Activated CD4-positive, alpha-beta T cell treated with anti-CD3 and anti-CD28 coated beads for 36 hours (primary cell): ENCODE data around the gene ZMPSTE24. TPM values are rescaled to one million over a fixed set of nuclear protein-coding genes. Genes with fewer than 3 reads are reported as not detected.

Experiments
- ATAC-seq: fragments of 200-7000 bp; cut with Tn5 transposase; one replicate; pipeline ENCODE4 v1.10.0; 2021; ENCODE audit warnings: mild to moderate bottlenecking, moderate library complexity
- CTCF ChIA-PET: fragments of 350-600 bp; sonication (Branson Sonifier 250); formaldehyde crosslinking; loops from one replicate; lab custom pipeline; 2021; ENCODE audit warnings: antibody characterized with exemption; lab: Charles Lee
- POLR2A ChIA-PET: fragments of 350-600 bp; sonication (Branson Sonifier 250); formaldehyde crosslinking; loops from one replicate; lab custom pipeline; 2021; ENCODE audit warnings: antibody characterized with exemption, inconsistent platforms; lab: Charles Lee
- DNase-seq: peaks from one replicate; pipeline ENCODE4 v3.0.0-alpha.2; 2020
- H3K27ac Mint-ChIP-seq: one replicate; pipeline ENCODE4 v1.8.0; 2021; ENCODE audit warnings: mixed read lengths
- H3K27me3 Mint-ChIP-seq: one replicate; pipeline ENCODE4 v1.8.0; 2021; ENCODE audit warnings: mixed read lengths
- H3K36me3 Mint-ChIP-seq: one replicate; pipeline ENCODE4 v1.8.0; 2021; ENCODE audit warnings: low read depth, mixed read lengths
- H3K4me1 Mint-ChIP-seq: one replicate; pipeline ENCODE4 v1.8.0; 2021; ENCODE audit warnings: mixed read lengths
- H3K4me3 Mint-ChIP-seq: one replicate; pipeline ENCODE4 v1.8.0; 2021; ENCODE audit warnings: mild to moderate bottlenecking, moderate library complexity, mixed read lengths
- H3K9me3 Mint-ChIP-seq: one replicate; pipeline ENCODE4 v1.8.0; 2021; ENCODE audit warnings: low read depth, mixed read lengths
- intact Hi-C, 2 experiments: fragments of 100-400 bp; cut with DNase I in 1 of 2; cut with micrococcal nuclease in 1 of 2; formaldehyde crosslinking; loops; one replicate each; pipeline versions ENCODE4 v1.14.2 to v1.15.1; 2022 to 2024; cut with DNase I, micrococcal nuclease
- total RNA-seq, 2 experiments: library from RNA; stranded (reverse); gene quantifications; one replicate each; pipeline ENCODE4 v1.2.3, GENCODE V29; 2021

ZMPSTE24 gene
- total RNA-seq, 2 experiments from 2014 or later: 20.7 to 23.0 TPM

DNA sequence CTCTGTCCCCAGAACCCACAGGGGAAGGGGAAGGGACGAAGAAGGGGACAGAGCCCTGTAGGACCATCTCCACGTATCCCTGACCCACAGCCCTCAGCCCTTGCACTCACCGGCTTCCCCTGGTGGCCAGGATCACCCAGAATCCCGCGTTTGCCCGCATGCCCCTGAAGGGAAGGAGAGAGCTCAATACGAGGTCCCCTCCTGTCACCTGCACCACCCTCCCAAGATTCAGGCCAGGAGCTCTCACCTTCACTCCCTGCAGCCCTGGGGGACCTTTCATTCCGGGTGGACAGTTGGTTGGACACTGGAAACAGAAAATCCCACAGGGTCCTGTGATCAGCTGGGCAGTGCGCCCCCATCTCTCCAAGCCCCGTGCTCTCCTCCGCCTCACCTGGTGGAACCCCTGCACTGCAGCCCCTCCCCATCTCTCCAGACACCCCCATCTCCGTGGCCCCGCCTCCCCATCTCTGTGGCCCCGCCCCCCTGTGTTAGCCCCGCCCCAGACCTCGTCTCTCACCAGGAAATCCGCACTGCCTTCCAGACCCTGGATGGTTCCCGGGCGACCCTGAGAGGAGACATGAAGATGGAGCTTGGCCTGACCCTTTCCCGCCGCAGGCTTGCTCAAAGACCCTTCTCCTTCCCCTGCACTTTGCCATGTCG, 53.1 kb downstream of the ZMPSTE24 start:
- H3K36me3 Mint-ChIP-seq: no peaks in the 10 kb centered on the region
- no peak overlapping the region for H3K27ac Mint-ChIP-seq
- intact Hi-C loops: no loop called here
- ATAC-seq (no peak), DNase-seq (no peak)
- ChIA-PET POLR2A (no interaction called here), CTCF (interaction anchor here (0.7 to 1.4 kb wide), 5 partner anchors 27 to 168 kb away, joined by 3 to 4 read pairs (median 3); no protein-coding TSS in a partner anchor)
- peaks cover 2% of the 10 kb centered on the region for H3K27me3 Mint-ChIP-seq
- H3K9me3 Mint-ChIP-seq: no peaks in the 10 kb centered on the region
- H3K4me3 Mint-ChIP-seq: no peak overlapping the region
- peaks cover 25% of the 10 kb centered on the region for H3K4me1 Mint-ChIP-seq

- Mint-ChIP-seq H3K27ac (no peak overlapping the region), H3K4me3 (no peak overlapping the region), H3K4me1 (peaks cover 27% of the 10 kb centered on the region), H3K36me3 (no peaks in the 10 kb centered on the region), H3K9me3 (no peaks in the 10 kb centered on the region), H3K27me3 (peaks cover 2% of the 10 kb centered on the region)
- ATAC-seq (no peak), DNase-seq (no peak)
- intact Hi-C loops: no loop called here
- CTCF ChIA-PET: interaction anchor here (0.7 to 0.9 kb wide), 3 partner anchors 27 to 168 kb away, joined by 3 to 4 read pairs (median 3); no protein-coding TSS in a partner anchor
- POLR2A ChIA-PET: no interaction called here
These were observed 53.7 kb downstream of the ZMPSTE24 start for GRCh38 chr1:40311692-40312091.

DNA sequence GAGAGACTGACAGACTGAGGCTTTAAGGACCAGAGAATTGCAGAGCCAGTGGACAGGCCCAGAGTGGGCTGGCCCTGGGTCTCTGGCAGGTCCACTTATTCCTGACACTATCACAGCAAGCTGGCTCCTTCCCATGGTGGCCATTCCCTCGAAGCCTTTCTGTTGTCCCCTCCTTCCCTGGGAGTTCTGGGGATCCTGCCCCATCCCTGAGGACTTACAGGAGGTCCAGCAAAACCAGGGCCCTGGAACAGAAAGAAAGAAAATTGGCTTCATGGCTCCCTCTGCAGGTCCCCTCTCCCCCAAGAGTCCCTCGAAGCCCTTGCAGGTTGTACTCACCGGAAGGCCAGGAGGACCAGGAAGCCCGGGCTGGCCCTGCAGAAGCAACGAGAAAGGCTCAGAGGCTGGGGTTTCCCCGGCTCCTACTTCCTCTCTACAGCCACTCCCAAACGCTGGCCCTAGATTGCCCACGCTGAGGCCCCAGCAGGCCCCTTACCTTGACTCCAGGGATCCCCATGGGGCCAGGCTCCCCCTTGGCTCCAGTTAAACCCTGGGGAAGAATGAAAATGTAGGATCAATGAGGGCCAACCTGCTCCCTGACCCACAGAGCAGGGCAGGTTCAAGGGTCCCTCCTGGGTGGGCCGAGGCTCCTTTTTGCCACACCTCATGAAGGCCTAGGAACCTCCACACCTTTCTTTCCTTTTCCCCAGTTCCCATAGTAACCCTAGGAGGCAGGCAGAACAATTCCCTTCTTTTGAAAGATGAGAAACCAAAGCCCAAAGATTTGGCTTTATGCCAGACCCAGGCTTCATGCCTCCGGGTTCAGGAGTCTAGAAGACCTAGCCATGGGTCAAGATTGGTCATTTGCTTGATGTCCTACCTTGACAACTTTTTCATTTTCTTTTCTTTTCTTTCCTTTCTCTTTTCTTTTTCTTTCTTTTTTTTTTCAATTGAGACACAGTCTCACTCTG, 54.5 kb downstream of the ZMPSTE24 start:
- no peak for ATAC-seq
- POLR2A ChIA-PET: no interaction called here
- no peak overlapping the region for H3K4me3 Mint-ChIP-seq

GRCh38 chr1:40313329-40313957, 55.4 kb downstream of the ZMPSTE24 start:
- DNase-seq (no peak), ATAC-seq (no peak)
- CTCF ChIA-PET: interaction anchor here (1.4 to 5.8 kb wide), 4 partner anchors 23 to 161 kb away, joined by 3 to 61 read pairs (median 42); no protein-coding TSS in a partner anchor
- intact Hi-C loops: no loop called here
- peaks cover 11% of the 10 kb centered on the region for H3K27me3 Mint-ChIP-seq
- no peaks in the 10 kb centered on the region for H3K36me3 Mint-ChIP-seq
- H3K9me3 Mint-ChIP-seq: no peaks in the 10 kb centered on the region
- H3K4me1 Mint-ChIP-seq: peaks cover 35% of the 10 kb centered on the region
- no peak overlapping the region for H3K4me3 Mint-ChIP-seq
- POLR2A ChIA-PET: no interaction called here
- H3K27ac Mint-ChIP-seq: no peak overlapping the region

More for the DNA sequence above, 54.5 kb downstream of the ZMPSTE24 start:
- CTCF ChIA-PET: interaction anchor here (0.7 to 5.8 kb wide), 3 partner anchors 24 to 166 kb away, joined by 3 to 61 read pairs (median 52); no protein-coding TSS in a partner anchor
- Mint-ChIP-seq H3K36me3 (no peaks in the 10 kb centered on the region), H3K4me1 (peaks cover 28% of the 10 kb centered on the region), H3K9me3 (no peaks in the 10 kb centered on the region), H3K27ac (peak overlapping the region; percentile 19), H3K27me3 (peaks cover 6% of the 10 kb centered on the region)
- peak; percentile 49 for DNase-seq
- intact Hi-C loops: no loop called here

DNA sequence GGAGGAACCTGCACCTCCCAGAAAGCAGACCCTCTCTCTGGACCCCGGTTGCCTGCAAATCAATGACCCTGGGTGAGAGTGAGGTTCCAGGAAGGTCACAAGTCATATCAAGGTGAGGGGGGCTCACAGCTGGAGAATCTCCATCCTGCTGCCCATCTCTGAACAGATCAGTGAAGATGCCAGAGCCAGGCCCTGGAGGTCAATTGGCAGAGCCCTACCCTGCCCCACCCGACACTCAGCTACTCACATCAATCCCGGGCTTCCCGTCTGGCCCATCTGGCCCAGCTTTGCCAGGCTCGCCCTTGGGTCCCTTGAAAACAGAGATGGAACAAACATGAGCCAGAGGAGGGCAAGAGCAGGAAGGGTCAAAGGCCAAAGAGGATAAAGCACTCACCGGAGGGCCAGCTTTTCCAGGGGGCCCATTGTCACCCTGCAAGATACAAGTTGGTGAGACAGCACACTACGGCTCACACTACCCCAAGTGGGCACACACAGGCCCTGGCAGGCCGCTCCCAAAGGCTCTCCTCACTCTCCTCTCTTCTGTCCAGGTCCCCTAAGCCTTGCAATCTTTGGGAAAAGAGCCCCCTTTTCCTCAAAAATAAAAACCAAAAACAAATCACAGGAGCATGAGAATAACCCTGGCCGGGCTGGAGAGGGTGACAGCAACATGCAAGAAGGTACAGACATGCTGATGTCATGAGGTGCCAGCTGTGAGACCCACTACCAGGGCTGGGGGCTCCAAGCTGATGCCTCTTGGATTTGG, 56.1 kb downstream of the ZMPSTE24 start:
- peaks cover 14% of the 10 kb centered on the region for H3K27me3 Mint-ChIP-seq
- no peaks in the 10 kb centered on the region for H3K9me3 Mint-ChIP-seq
- CTCF ChIA-PET: interaction anchor here (0.6 to 5.8 kb wide), 23 partner anchors 10 to 599 kb away, joined by 3 to 61 read pairs (median 4); no protein-coding TSS in a partner anchor
- intact Hi-C loops: no loop called here
- H3K4me3 Mint-ChIP-seq: no peak overlapping the region
- DNase-seq (no peak), ATAC-seq (no peak)
- no peaks in the 10 kb centered on the region for H3K36me3 Mint-ChIP-seq
- H3K4me1 Mint-ChIP-seq: peaks cover 42% of the 10 kb centered on the region
- no peak overlapping the region for H3K27ac Mint-ChIP-seq
- POLR2A ChIA-PET: interaction anchor here (0.6 kb wide), 1 partner anchor 133 kb away, joined by 3 read pairs; no protein-coding TSS in a partner anchor

DNA sequence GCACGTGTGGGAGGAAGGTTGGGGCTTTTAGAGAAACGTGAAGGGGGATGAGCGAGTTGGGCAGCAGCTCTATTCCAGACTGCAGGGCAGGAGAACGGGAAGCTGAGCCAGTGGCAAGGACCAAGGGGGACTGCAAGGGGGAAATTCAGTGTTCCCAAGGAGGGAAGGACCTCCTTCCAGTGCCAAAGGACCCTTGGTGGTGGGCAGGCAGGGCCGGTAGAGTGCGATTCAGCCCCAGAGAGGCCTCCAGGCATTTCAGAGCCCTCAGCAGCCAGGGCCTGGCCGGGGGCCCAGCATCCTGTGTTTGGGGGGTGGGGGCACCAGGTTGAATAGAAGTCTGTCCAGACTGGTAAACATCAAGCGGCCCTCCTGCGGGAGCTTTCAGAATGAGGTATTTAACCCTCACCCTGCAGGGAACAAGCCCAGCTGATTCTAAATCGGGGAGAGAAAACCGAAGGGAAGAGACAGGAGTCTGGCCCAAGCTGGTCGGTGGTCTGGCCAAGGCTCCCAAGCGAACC, 56.7 kb downstream of the ZMPSTE24 start:
- Mint-ChIP-seq H3K4me1 (peaks cover 42% of the 10 kb centered on the region), H3K9me3 (no peaks in the 10 kb centered on the region), H3K27me3 (peaks cover 14% of the 10 kb centered on the region), H3K27ac (no peak overlapping the region), H3K36me3 (no peaks in the 10 kb centered on the region), H3K4me3 (peak overlapping the region; percentile 72)
- ATAC-seq (no peak), DNase-seq (no peak)
- POLR2A ChIA-PET: interaction anchor here (0.6 to 1.1 kb wide), 5 partner anchors 28 to 133 kb away, joined by 3 to 5 read pairs (median 4); no protein-coding TSS in a partner anchor
- intact Hi-C loops: loop anchor here (1.0 to 5.0 kb wide), 8 partner anchors 24 to 217 kb away; partner anchors contain the start of genes PPT1 (in 1 of the 2) and RLF (in 1 of the 2)
- CTCF ChIA-PET: interaction anchor here (0.6 to 5.8 kb wide), 33 partner anchors 9 to 600 kb away, joined by 3 to 61 read pairs (median 4); no protein-coding TSS in a partner anchor

- POLR2A ChIA-PET: interaction anchor here (0.6 to 1.1 kb wide), 4 partner anchors 27 to 128 kb away, joined by 3 to 5 read pairs (median 4); no protein-coding TSS in a partner anchor
- Mint-ChIP-seq H3K27ac (peak overlapping the region; percentile 77), H3K9me3 (no peaks in the 10 kb centered on the region), H3K36me3 (no peaks in the 10 kb centered on the region), H3K4me1 (peaks cover 42% of the 10 kb centered on the region), H3K4me3 (peak overlapping the region; percentile 72), H3K27me3 (peaks cover 14% of the 10 kb centered on the region)
- intact Hi-C loops: loop anchor here (1.0 to 5.0 kb wide), 8 partner anchors 23 to 218 kb away; partner anchors contain the start of genes PPT1 (in 1 of the 2) and RLF (in 1 of the 2)
- CTCF ChIA-PET: interaction anchor here (0.6 to 5.8 kb wide), 33 partner anchors 9 to 601 kb away, joined by 3 to 61 read pairs (median 4); no protein-coding TSS in a partner anchor
- ATAC-seq (peak; percentile 74), DNase-seq (peak; percentile 92)
These were observed 57.3 kb downstream of the ZMPSTE24 start for GRCh38 chr1:40315239-40315794.

- Mint-ChIP-seq H3K9me3 (no peaks in the 10 kb centered on the region), H3K27me3 (peaks cover 14% of the 10 kb centered on the region), H3K4me1 (peaks cover 42% of the 10 kb centered on the region), H3K4me3 (peak overlapping the region; percentile 72), H3K27ac (peak overlapping the region; percentile 77), H3K36me3 (no peaks in the 10 kb centered on the region)
- ChIA-PET POLR2A (interaction anchor here (1.0 to 1.4 kb wide), 4 partner anchors 48 to 437 kb away, joined by 3 to 5 read pairs (median 4); no protein-coding TSS in a partner anchor), CTCF (interaction anchor here (0.6 to 5.8 kb wide), 28 partner anchors 8 to 1099 kb away, joined by 3 to 61 read pairs (median 4); no protein-coding TSS in a partner anchor)
- intact Hi-C loops: loop anchor here (1.0 to 5.0 kb wide), 9 partner anchors 22 to 219 kb away; partner anchors contain the start of genes PPT1 (in 1 of the 2), RLF (in 1 of the 2) and ZMPSTE24 (in 1 of the 2)
- DNase-seq (peak; percentile 61), ATAC-seq (peak; percentile 21)
These were observed 58.0 kb downstream of the ZMPSTE24 start for GRCh38 chr1:40315795-40316594.
